Stimulated activated CD4-positive, alpha-beta T cell treated with anti-CD3 and anti-CD28 coated beads, Interleukin-1b, Interleukin-23, amount 100 ng/mL, for 24 hours (primary cell): ENCODE data around the gene CAMK2A.

Experiments used
- DNase-seq, 4 experiments: peaks; one replicate each; pipeline ENCODE4 v3.0.0-alpha.2; 2020; ENCODE audit warnings: low read depth in 4 of 4, low spot score in 1 of 4

The CAMK2A gene

DNA sequence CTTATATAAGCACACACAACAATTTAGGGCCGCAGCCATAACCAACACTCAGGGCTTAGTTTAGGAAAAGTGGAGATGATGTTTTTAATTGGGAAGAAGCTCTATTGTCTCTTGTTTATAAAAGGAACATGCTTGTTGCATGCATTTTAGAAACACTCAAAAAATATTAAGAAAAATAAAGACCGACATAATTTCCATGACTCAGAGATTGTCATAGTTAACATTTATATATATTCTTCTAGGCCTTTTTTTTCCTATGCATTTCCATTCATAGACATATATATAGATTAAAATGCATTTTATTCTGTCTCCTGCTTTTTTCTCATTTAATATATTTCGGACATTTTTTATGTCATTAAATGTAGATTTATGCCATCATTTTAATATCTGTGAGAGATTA lies 26.7 kb upstream of the CAMK2A start:
- no peak for DNase-seq

DNA sequence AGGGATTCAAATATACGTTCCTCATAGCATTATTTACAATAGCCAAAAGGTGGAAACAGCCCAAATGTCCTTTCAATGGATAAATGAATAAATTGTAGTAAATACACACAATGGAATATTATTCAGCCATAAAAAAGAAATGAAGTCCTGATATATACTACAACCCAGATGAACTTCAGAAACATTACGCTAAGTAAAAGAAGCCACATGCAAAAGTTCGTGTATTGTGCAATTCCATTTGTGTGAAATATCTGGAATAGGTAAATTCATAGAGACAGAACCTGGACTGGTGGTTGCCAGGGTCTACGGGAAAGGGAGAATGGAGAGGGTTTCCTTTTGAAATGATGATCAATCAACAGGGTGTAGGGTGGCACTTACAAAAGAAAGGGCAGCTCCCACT lies 25.7 kb upstream of the CAMK2A start:
- DNase-seq = no peak

DNA sequence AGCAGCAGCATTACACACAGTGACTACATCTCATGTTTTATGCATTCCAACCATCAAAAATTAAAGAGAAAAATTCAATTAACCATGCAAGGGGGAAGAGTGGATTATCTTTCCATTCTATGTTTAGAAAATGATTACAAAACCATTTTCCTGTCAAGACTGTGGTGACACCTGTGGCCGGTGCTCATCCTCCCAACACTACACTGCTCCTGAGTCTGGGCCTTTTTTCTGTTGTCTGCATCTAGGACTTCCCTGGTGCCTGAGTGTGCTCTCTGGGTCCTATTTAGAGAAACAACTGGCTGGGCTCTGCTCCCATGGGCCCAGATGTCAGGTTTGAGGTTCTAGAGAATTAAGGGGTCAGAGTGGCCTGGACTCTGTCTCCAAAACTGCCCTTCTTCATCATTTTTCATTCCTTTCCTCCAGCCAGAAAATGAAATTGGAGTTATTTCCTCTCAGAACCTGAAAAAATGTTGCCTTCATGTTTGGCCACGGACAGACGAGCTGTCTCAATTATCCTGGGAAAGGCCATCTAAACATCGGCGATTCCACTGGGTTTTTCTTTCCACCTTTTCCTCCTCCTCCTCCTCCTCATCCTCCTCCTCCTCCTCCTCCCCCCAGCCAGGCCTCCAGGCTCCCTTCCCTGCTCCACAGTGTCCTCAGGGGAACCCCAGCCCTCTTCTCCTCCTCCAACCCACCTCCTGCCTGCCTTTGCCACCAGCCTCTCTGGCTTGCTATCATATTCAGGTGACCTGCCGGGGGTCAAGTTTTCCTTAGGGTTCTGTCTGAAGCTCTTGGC lies 24.5 kb upstream of the CAMK2A start:
- DNase-seq = no peak

DNA sequence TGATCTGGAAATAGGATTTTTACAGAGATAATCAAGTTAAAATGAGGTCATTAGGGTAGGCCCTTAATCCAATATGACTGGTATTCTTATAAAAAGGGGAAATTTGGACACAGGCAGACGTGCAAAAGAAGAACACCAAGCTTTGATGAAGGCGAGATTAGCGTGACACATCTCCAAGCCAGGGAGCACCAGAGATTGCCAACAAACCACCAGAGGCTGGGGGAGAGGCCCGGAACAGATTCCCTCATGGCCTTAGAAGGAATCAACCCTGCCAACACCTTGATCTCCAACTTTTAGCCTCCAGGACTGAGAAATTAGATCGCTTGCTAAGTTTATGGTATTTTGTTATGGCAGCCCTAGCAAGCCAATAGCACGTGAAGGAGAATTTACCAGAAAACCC lies 23.9 kb upstream of the CAMK2A start:
- DNase-seq = no peak

DNA sequence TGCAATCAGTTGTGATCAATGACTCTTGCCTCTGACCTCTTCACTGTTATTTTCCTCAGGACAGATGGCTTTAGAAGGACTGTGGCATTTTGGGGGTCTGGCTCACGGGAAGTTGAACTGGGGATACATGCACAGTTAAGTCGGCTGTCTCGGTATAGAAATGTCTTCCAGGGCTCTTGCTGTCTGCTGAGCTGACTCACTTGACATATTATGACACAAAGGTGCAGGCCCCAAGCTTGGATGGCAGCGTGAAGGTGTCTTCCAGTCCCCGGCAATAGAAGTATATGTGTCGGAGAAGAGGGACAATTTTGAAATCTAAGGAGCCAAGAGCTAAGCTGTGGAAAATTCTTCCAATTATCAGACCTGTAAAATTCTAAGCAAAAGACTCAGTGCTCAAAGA lies 22.9 kb upstream of the CAMK2A start:
- no peak for DNase-seq

DNA sequence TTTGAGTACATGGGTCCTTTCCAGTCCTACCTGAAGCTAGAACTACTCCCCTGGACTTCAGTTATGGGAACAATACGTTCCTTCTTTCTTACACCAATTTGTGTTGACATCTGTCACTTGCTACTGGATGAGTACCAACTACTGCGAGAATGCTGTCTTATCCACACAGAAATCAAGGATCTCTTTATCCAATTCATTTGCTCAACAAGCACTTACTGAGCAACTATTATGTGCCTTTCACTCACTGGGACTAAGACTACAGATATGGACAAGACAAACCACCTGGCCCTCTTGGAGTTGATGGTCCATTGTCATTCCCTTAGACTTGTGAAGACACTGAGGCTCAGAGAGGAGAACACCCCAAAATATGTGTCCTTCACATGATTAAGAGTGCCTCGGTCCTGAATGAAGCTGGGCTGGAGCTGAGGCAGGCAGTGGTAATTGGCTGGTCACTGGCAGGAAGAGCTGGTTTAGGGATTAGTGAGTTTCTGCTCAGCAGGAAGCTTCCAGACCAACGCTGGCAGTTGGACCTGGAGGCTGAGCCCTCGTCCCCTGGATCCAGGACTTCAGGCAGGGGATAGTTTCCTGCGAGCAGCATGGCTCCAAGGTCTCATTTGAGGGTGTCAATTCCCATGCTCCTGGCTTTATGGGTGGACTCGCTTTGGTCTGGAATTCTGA lies 21.6 kb upstream of the CAMK2A start:
- DNase-seq = no peak

DNA sequence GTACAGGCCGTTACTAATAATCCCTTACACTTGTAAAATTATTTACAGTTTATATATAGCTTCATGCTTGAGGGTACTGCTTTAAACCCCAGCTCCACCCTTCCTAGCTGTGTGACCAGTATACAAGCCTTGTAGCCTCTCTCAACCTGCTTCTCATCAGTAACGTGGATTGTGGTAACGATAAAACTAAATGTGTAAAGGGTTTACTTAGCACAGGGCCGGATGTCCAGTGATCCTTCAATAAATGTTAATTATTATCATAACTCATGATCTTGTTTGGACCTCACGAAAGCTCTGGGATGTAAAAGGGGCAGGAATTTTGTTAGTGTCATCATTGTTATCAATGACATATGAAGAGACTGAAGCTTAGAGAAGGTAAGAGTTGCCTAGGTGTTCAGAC lies 20.7 kb upstream of the CAMK2A start:
- DNase-seq = no peak

DNA sequence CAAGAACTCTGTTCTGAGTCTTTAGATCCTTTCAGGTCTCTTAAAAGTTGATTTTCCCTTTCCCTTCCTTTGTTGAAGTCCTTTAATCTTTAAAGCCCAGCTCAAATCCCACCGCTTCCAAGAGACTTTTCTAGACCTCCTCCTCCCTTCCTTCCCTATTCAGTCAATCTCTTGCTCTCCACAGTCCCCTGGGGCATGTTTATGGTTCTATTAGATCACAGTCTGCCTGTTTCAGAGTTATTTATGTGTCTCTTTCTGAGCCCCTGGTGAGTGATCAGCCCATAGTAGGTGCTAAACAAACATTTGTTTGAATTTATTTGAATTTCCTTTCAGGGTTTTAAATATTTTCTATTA lies 20.3 kb upstream of the CAMK2A start:
- DNase-seq = no peak

DNA sequence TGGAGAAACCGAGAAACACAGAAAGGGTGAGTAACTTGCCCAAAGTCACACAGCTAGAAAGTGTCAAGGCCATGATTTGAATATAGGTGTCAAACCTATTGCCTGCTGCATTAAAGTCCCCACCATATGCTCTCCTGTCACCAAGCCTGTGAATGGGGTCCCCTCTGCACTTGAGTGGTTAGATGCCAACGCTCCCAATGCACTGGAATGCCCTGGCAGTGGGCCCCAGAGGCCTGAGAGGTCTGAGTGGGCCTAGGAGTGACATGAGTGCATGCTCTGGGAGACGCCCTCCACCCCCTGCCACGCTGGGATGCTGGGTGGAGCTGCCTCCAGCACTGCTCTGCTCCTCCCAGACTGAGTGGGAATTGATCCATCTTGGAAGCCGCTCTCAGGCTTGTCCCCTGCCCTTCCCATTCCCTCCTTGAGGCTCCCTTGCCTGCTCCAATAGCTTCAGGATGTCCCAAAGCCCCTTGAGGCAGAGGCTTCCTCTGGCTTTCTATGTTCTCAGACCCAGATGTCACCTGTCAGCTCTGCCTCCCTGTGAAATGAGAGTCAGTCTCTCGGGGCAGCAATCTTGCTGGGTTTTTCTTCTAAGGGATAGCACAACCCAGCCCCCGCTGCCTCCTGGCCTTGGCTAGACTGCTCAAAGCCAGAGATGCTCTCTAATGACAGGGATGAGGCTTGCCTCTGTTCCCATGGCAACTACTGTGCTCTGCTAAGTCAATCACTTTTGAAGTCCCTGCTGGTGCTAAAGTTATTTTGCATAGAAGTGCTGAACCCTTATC lies 19.7 kb upstream of the CAMK2A start:
- DNase-seq = no peak

DNA sequence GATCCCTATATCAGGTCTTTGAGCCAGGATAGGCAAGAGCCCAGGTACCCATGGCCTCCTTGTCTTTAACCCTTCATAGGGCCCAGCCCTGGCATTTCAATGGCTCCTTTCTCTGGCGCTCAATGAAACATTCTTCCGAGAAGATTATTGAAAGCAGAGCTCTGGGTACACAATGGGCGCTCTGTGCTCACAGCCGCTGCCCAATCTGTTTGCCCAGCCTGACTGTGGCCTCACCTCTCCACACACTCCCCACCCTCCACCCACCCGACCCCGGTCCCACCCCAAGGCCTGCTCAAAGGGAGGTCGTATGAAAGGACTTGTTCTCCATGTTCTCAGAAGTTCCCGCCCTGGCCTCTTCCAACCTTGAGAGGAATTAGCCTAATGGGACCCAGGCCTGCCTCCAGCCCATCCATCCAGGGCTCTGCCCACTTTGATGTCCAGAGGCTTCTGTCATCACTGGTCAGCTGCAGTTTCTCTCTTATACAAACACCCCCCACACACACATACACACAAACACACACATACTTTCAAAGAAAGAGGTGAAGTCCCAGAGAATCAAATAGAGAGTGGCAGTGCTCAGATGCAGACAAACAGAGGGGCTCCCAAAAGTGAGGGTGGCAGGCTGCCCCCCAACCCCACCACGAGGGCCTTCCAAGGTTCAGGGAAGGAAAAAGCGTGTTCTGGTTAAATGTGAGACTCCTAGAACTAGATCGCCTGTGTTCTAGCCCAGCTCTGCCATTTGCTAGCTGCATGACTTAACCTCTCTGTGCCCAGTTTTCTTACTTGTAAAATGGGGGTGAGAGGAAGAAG lies 18.2 kb upstream of the CAMK2A start:
- DNase-seq = no peak

DNA sequence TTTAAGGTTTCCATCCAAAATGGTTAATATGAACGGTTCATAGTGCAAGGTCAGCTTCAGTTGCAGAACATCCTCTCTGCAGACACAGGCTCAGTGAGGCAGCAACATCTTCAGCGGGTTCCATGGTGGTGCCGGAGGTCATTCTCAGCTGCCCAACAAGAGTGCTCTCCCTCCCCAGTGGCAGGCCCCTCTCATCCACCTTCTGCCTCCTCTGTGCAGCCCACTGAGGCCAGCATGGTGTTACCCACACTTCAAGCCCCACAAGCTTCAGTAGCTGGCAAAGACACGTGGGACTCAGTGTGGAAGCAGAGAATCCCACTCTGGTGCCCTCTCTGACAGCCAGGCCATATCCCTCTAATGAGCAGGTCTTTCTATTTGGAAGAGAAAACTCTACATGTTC lies 17.2 kb upstream of the CAMK2A start:
- DNase-seq = no peak

DNA sequence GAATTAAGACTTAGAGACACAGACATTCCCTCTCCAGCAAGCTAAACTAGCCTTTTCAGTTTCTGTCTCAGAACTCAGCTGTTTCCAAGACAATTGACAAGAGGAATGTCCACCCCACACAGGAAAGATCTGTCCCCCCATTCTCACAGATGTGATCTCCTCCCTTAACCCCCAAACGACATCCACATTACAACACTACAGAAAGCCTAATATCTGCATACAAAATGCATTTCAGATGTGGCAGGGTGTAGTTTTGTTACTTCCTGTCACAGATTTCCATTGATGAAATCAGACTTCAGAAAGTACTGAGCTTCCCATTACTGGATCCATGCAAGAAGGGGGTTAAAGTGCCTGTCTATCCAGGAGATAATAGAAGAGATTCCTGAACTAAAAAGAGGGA lies 16.0 kb upstream of the CAMK2A start:
- DNase-seq = no peak

DNA sequence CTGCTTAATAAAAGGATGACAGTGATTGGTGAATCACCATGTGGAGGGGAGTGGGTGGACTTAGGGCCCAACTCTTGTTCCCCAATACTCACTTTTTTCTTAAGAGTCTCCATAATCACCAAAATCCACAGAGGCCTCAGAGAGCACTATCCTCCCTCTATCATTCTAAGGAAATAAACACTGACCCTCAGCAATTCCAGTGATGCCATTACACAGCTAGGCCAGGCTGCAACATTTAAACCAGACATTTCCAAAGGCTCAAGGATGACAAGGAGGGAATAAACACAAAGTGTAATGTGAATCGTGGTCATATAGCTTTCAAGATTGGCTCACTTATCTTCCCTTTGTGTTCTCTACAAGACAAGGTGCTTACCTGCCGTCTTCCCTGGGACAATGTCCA lies 15.5 kb upstream of the CAMK2A start:
- DNase-seq = no peak

DNA sequence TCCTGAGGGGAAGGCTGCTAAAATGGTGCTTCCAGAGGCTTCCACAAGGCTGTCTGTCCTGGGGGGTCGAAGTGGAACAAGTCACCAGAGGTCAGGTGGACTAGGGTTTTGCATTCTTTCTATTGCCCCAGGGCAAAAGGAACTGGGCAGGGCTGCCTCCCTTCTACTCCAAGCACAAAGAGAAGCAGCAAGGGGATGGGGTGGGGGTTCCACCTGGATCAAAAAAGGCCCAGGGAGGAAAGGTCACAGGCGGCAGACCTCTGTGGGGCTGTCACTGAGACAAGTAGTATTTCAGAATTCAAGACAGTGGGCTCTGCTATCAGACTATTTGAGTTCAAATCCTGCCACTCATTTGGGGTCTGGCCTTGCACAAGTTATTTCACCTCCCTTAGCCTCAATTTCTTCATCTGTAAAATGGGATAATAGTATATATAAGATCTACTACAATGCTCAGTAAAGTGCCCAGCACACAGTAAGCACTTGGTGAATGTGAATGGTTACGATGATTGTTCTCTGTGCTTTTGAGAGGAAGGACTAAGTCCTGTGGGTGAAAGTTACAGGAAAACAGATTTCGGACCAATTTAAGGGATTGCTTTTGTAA lies 15.0 kb upstream of the CAMK2A start:
- no peak for DNase-seq

DNA sequence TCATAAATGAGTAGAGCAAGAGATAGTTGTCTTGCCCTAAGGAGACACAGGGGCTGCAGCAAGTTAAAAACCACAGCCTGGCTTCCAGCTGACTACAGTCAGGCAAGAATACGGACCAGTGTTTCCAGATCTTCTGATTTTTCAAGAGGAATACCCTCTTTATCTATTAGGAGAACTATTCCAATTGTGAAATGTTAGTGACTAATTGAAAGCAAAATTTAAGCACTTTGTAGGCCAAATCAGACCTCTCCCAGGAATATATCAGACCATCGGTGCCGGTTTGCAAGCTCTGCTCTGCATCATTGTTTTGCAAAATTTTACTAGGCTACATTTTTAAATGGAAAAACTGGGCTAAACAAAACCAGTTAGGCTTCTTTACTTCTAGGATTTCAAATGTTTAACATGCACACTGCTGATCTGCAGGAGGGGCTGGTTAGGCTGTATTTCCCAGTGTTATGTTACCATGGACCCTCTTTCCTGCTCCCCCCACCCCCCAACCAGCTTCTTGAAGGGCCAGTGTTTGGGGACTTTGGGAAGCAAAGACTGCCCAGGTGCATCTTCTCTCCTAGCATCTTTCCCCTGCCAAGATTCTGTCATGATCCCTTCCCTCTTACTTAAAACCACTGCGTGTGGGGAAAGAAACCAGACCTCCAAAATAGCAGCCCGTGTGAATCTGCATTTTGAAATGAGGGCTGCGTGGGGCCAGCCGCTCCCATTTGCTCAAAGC lies 14.2 kb upstream of the CAMK2A start:
- no peak for DNase-seq

DNA sequence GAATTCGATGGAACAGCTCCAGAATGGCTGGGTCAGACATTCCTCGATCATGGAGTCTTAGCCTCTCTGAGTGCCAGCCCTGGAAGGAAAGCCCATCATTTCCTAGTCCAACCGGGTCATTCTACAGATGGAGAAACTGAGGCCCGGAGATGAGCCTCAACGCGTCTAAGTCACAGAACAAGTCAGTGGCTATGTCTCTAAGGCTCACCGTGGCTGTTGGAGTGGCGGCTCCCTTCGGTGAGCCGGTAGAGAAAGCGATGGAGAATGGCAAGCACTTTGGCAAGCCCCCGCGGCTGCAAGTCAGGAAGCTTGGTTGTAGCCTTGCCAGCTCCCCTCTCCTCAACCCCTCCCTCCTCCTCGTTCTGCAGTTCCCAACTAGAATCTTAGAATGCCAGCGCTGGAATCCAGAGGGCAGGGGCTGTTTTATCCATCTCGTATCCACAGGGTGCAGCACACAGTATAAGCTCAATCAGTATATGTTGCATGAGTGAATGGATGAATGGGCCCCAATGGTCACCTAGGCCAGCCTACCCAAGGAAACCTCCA lies 13.6 kb upstream of the CAMK2A start:
- DNase-seq = no peak

DNA sequence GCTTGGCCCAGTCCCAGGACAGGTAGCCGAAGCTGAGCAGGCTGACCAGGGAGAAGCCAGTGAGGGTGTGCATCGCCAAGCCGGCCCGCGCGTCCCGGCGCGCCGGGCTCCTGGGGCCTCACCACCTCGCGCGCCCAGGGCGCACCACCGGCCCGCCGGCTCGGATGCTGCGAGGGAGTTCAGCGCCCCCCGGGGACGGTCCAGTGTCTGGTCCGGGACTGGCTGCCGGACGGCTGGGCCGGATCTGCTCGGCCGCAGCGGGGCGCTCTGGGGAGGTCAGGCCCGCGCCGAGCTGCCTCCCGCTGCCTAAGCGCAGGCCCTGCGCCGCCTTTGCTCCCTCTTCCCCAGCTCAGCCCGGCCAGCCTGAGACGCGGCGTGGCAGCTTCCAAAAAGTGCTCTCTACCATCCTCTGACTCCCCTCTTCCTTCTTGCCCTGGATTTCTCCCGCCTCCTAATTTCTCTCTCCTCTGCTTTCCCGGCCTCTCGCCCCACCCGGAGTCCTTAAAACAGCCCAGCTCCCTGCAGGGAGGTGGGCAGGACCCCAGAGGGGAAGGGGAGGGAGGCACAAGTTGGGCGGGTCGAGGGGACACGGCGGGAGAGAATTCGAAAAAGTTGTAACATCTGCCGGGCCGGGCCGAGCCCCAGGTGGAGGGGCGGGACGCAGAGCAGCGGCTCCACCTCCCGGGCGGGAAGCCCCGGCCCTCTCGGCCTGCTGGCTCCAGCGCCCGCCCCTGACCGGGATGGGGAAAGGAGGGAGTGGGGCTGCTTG lies 12.9 kb upstream of the CAMK2A start, which contains the start of gene ARSI:
TSS of gene ARSI (minus strand) at position 605 of the 769 bp plus-strand sequence. CDS start at position 73, 532 bp downstream.
- no peak for DNase-seq

DNA sequence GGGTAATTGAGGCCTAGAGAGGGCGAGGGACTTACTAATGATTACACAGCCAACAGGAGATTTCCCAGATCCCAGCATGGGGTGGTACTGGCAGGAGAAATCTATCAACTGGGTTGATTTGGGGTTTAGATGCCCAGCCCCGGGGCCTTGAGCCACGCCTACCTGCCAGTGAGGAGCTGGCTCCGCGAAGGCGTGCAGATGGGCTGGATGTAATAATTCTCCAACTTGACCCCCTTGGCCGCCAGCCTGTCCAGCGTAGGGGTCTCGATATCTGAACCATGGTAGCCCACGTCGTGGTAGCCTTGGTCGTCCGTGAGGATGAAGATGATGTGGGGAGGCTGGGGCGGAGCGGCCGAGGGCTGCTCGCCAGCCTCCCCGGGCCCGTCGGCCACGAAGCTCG lies 12.3 kb upstream of the CAMK2A start:
- DNase-seq = no peak

DNA sequence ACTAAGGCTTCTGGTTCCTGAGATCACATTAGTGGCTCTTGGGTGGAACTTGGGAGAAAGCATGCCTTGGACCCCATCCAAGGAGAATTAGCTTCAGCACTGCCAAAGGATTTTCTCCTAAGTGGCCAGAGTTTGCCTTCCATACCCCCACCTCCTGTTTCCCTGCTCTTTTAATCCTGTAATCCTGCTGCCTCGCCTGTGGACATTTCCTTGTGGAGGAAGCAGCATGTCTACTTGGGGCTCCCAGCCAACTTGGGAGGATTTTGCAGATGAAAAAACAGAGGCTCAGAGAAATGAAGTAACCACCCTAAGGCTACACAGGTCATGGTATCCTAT lies 11.6 kb upstream of the CAMK2A start:
- DNase-seq = no peak
